HG03196 (cell line): ENCODE measurements around the gene ZNF665.
"Not testable (repeated sequence)": the region's sequence is repeated elsewhere in the genome, so short reads cannot be mapped to it uniquely, and the experiment has no call there.

Experiments used
- ATAC-seq: cut with Tn5 transposase; IDR thresholded peaks from one replicate; pipeline ENCODE4 v1.9.1; 2021; ENCODE audit not compliant: unreplicated experiment

The ZNF665 gene

DNA sequence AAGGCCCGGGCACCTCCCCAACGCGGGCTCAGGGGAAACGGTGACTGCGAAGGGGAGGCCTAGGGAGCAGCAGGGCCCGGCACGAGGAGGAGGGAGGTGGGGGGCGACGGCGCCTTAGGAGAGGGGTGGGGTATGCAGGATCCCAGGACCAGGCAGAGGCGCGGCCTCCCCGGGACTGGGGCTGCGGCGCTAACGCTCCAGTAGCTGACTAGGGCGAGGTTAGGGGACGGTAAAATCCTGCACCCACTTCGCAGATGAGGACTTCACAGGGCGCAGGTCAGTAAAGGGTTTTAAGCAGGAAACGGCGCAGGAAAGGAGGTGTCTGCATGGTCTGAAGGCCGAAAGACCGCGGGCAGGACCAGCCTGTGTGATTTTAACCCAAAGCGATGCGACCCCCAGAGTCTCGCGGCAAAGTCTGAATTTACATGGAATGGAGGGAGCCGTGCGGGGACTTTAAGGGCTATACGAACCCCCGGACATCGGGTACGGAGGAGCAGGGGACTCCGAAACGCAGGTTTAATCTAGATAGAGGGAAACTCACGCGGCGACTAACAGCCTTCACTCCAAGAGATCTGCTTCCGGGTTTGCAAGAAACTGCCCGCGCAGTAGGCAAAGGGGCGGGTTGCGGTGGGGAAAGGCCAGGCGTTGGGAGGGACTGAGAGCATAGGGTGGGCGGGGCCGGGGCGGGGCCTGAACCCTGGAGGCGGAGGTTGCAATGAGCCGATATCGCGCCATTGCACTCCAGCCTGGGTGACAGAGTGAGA lies at the start of gene ZNF665:
Gene ZNF665 (minus strand): TSS at position 588 of the 764 bp plus-strand sequence. CDS start 10,460 bp downstream, outside the sequence.
- ATAC-seq = no peak

DNA sequence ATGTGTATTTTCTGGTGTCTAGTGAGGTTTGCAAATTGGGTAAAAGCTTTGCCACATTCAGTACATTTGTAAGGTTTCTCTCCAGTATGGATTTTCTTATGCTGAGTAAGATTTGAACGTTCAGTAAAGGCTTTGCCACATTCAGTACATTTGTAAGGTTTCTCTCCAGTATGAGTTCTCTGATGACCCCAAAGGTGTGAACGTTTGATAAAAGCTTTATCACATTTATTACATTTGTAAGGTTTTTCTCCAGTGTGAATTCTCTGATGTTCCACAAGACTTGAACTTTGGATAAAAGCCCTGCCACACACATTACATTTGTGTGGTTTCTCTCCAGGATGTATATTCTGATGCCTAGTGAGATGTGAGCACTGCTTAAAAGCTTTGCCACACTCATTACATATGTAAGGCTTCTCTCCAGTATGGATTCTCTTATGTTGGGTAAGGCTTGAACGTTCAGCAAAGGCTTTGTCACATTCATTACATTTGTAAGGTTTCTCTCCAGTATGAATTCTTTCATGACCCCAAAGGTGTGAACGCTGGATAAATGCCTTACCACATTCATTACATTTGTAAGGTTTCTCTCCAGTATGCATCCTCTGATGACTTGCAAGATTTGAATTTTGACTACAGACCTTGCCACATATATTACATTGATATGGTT lies 44.1 kb upstream of the ZNF665 start:
- ATAC-seq = no peak

DNA sequence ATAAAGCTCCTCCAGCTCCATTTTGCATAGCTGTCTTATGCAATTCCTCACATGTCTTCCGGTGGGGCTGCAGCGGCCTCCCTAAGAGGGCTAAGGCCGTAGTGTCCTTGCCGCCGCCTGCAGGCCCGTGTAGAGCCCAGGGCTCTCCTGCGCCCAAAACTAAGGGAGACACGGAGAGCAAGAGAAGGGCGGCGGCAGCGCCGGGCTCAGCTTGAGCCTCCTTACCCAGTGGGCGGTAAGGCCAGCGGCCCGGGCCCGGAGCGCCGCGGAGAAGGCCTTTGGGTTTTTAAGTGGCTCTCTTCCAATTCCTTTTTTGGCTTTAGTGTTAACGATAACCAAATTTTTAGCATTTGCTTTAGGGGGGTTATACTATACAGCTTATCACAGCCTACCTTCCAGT lies 31.4 kb upstream of the ZNF665 start:
- ATAC-seq = no peak

DNA sequence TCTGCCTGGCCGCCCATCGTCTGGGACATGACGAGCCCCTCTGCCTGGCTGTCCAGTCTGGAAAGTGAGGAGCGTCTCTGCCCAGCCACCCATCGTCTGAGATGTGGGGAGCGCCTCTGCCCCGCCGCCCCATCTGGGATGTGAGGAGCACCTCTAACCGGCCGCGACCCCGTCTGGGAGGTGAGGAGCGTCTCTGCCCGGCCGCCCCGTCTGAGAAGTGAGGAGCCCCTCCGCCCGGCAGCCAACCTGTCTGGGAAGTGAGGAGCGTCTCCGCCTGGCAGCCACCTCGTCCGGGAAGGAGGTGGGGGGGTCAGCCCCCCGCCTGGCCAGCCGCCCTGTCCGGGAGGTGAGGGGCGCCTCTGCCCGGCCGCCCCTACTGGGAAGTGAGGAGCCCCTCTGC lies 29.6 kb upstream of the ZNF665 start:
- not testable (repeated sequence) for ATAC-seq

DNA sequence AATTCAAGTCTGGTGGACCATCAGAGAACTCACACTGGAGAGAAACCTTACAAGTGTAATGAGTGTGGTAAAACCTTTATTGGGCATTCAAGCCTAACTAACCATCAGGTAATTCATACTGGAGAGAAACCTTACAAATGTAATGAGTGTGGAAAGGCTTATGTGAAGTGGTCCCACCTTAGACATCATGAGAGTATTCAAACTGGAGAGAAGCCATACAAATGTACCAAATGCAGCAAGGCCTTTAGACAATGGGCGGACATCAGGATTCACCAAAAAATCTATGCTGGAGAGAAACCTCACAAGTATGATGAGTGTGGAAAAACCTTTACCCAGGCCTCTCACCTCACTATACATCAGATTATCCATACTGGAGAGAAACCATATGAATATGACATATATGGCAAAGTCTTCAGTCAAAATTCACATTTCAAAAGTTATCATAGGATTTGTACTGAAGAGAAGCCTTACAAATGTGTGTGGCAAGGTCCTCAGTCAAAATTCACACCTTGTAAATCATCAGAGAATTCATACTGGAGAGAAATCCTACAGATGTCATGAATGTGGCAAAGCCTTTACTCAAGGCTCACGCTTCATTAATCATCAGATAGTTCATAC lies 19.7 kb upstream of the ZNF665 start:
- ATAC-seq = no peak

DNA sequence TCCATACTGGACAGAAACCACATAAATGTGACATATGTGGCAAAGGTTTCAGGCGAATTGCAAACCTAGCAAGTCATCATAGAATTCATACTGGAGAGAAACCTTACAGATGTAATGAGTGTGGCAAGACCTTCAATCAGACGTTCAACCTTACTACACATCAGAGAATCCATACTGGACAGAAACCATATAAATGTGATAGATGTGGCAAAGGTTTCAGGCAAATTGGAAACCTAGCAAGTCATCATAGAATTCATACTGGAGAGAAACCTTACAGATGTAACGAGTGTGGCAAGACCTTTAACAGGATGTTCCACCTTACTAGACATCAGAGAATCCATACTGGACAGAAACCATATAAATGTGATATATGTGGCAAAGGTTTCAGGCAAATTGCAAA lies 18.4 kb upstream of the ZNF665 start:
- not testable (repeated sequence) for ATAC-seq

DNA sequence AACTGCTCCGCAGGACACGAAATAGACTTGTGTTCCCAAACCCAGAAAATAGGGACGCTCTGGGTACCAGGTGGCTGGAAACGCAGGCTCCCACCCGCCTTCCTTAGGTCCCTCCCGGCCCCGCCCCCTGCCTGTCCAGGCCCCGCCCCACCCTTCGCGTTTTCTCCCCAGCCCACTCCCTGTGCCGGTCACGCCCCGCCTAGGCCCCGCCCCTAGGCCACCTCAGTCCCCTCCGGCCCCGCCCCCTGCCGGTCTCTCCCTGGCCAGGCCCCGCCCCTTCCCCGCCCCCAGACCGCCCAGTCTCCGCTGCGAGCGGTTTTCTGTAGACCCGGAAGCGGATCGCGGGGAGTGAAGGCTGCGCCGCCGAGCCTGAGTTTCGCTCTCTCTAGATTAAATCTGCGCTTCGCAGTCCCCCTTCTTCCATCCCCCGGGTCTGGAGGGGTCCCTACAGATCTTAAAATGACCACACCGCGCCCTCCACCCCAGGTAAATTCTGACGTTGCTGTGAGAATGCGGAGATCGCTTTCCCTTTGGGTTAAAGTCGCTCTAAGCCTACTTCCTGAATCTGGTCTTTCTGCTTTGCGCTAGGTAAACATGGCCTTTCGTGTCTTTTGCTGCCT lies 3.7 kb upstream of the ZNF665 start:
- peak; percentile 46 for ATAC-seq

DNA sequence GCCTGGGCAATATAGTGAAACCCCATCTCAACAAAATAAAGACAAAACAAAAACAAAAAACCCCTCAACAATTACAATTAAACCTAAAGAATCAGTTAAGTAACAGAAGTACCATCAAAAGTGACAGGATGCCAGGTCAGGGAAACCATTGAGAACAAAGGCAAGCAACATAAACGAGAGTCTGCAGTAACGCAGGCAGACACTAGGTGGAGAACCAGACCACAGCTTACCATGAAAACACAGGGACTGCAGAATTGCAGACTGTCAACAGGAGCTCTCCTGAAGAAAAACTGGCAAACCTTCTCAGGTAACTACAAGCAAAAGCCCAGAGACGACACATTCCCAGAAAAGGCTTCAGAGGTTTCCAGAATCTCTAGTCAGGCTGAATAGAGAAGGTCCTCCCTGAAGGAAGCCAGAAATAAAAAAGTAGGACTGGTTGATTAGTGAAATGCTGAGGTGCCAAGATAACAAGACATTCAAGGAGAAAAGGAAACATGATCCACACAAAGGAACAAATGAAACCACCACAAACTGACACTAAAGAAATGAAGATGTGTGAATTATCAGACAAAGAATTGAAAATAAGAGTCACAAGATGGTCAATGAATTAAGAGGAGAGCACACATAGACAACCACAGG lies 2.2 kb upstream of the ZNF665 start:
- ATAC-seq = no peak

DNA sequence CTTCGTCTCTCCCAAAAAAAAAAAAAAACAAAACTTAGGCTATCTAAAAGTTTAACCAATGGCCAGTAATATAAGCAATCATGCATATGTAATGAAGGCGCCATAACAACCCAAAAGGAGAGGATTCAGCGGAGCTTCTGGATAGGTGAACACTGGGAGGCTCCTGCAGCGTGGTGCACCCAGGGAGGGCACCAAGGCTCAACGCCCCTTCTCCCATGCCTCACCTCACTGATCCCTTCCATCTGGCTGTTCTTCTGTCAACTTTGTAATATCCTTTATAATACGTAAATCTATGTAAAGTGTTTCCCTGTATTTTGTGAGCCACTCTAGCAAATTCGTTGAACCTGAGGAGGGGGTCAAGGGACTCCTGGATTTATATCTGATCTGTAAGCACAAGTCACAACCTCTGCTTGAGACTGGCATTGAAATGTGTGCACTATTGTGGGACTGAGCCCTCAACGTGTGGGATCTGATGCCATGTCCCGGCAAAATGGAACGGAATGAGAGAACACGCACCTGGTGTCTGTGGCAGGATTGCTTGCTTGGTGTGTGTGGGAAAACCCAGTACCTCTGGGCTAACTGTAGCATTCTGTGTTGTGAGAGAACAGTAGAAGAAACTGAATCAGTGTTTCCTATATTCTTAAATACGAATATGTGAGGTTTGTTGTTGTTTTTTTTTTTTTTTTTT lies 521 bp upstream of the ZNF665 start:
- no peak for ATAC-seq

DNA sequence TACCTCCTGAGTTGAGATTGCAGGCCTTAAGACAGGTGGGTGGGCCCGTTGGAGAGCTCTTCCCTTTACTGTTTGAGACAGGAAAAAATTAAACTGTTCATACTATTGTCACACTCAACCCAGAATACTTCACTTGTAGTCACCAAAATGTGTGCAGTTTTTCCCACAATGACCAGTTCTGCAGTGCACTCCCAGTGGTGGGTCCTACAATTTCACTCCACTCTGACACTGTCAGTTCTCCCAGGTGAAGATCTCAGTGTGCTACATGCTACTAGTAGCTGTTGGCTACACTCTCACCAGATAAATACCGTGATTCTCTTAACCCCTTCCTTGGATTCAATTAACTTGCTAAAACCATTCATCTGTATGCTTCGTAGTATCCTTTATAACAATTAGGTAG lies 2.9 kb downstream of the ZNF665 start:
- no peak for ATAC-seq

DNA sequence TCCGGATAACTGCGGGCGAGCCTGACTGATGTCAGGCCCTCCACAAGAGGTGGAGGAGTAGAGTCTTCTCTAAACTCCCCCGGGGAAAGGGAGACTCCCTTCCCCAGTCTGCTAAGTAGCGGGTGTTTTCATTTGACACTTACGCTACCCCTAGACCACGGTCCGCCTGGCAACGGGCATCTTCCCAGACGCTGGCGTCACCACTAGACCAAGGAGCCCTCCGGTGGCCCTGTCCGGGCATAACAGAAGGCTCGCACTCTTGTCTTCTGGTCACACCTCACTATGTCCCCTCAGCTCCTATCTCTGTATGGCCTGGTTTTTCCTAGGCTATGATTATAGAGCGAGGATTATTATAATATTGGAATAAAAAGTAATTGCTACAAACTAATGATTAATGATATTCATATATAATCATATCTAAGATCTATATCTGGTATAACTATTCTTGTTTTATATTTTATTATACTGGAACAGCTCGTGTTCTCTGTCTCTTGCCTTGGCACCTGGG lies 3.4 kb downstream of the ZNF665 start:
- ATAC-seq = not testable (repeated sequence)

DNA sequence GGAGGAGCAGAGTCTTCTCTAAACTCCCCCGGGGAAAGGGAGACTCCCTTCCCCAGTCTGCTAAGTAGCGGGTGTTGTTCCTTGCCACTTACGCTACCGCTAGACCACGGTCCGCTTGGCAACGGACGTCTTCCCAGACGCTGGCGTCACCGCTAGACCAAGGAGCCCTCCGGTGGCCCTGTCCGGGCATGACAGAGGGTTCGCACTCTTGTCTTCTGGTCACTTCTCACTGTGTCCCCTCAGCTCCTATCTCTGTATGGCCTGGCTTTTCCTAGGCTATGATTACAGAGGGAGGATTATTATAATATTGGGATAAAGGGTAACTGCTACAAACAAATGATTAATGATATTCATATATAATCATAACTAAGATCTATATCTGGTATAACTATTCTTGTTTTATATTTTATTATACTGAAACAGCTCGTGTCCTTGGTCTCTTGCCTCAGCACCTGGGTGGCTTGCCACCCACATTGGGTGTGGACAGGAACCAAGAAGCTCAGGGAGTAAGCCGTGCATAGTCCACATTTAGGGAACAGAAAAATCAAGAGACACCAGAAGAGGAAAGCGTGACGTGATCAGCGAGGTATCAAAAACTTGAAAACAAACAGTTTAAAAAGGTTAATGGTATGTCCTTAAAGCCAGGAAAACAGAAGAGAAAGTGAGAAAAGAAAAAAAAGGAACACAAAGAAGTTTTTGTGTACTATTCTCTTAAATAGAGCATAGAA lies 7.8 kb downstream of the ZNF665 start:
- not testable (repeated sequence) for ATAC-seq

DNA sequence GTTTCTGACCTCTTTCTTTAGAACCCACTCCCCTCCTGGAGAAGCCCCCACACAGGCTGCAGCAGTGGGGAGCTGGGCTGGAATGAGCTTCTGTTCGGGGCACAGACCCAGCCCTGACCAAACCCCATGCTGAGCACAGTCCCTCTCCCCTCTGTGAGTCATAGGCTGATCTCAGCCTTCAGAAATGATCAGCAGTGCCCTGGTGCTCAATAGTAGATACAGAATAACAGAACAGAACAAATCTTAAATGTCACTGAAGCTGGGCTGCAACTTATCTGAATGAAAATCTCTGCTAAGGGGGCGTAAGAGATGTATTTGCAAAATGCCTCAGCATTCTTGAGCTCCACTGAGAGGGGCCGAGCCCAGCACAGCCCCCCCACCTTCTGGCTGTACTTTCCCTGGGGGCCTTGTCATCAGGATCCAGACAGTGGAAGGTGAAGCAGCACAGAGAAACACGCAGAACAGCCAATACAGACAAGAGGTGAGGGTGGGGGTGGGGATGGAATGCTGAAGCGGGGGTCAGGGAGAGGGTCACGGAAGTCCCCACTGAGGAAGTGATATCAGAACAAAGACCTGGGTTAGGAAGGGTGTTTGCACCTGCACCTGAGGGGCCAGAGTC lies 9.9 kb downstream of the ZNF665 start:
- ATAC-seq = no peak

DNA sequence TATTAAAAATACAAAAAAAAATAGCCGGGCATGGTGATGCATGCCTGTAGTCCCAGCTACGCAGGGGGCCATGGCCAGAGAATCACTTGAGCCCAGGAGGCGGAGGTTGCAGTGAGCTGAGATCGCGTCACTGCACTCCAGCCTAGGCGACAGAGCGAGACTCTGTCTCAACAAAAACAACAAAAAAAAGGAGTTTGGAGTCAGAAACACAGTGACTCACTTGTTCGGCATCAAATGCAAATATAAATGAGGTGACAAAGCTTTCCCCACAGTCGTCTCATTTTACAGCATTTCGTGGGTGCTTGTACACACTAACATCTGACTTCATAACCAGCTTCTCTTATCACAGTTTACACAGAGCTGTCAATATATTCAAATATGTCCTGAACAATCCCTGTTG lies 11.0 kb downstream of the ZNF665 start:
- no peak for ATAC-seq

DNA sequence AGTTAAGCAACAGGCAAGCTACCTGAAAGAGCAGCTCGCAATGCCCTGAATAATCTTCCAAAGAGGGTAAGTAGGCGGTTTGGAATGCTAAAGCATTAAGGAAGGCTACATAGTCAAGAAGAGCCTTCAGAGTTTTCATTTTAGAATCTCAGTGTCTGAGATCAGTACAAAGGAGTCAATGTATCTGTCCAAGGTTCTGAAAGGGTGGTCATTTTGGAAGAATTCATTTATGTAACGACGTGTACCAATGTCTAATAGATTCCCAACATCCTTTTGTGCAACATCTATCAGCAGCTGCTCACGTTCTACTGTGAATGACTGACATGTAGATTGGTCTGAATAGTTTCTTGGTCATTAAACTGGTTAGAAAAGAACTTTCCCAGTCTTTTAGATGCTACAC lies 15.2 kb downstream of the ZNF665 start:
- no peak for ATAC-seq

DNA sequence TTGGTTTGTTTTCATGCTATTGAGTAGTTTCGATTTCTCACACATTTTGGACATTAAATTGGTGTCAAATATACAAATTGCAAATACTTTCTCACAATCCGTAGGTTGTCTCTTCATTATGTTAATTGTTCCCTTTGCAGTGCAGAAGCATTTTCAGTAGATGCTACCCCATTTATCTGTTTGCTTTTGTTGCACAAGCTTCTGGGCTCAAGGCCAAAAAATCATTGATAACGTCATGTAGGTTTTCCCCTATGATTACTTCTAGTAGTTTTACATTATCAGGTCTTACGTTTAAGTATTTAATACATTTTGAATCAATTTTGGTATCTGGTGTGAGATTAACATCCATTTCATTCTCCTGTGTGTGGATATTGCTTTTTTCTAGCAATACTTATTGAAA lies 20.3 kb downstream of the ZNF665 start:
- ATAC-seq = no peak

DNA sequence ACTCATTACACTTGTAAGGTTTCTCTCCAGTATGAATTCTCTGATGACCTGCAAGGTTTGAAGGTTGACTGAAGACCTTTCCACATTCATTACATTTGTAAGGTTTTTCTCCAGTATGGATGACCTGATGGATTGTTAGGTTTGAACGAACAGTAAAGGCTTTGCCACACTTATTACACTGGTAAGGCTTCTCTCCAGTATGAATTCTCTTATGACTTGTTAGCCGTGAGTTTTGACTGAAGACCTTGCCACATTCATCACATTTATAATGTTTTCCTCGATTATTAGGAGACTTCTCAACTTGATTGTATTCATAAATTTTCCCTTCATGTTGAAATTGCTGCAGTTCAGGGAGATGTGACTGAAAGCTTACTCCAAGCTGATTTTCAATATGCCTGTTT lies 27.5 kb downstream of the ZNF665 start:
- no peak for ATAC-seq

DNA sequence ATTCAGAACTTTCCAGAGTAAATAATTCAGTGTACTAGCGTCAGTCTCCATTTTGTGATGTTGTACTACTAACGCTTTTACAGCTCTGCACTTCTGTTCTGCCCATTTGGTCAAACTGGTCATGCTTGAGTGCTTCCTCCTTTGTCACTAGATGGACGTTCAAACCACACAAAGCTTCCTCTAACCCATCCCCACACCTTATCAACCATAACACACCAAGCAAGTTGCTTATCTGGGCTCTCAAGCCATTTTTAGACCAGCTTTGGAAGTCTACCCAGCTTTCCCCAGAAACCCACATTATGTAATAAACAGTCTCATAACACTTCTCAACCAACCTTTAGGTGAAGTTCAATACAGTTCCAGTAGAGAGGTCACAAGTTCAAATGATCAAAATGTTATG lies 32.0 kb downstream of the ZNF665 start:
- no peak for ATAC-seq

DNA sequence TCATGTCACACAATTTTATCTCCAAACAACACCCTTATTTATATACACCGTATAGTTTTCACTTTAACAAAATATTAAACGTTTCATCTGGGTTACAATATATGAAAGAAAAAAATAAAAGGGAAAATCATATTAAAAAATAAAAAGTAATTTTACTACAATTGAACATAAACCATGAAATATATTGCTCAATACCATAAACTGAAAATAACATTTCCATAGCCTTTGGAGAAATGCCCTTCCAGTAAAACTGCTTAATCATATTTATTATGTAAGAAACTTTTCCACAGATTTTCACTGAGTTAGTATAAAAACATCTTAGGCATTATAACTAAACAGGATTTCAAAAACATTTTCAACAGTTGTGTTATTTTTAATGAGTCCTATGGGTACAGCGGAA lies 32.8 kb downstream of the ZNF665 start:
- no peak for ATAC-seq
